HG03442 (cell line): ENCODE data around the gene CHCHD6.

Experiments
- ATAC-seq: cut with Tn5 transposase; IDR thresholded peaks from one replicate; pipeline ENCODE4 v1.9.1; 2021; ENCODE audit warnings: mild to moderate bottlenecking, moderate library complexity; ENCODE audit not compliant: unreplicated experiment

Gene CHCHD6

GRCh38 chr3:126737527-126737926 is 33.5 kb downstream of the CHCHD6 start:
- ATAC-seq = no peak

- ATAC-seq = no peak
Observed at GRCh38 chr3:126742057-126742456, 38.0 kb downstream of the CHCHD6 start.

- no peak for ATAC-seq
Observed at GRCh38 chr3:126743350-126743749, 39.3 kb downstream of the CHCHD6 start.

- no peak for ATAC-seq
Observed at GRCh38 chr3:126743781-126744180, 39.7 kb downstream of the CHCHD6 start.

- ATAC-seq = no peak
Observed at GRCh38 chr3:126745760-126746394, 41.8 kb downstream of the CHCHD6 start.

GRCh38 chr3:126746395-126747177 is 42.5 kb downstream of the CHCHD6 start:
- no peak for ATAC-seq

- ATAC-seq = no peak
Observed at GRCh38 chr3:126747768-126748167, 43.7 kb downstream of the CHCHD6 start.

GRCh38 chr3:126748701-126749546 is 44.9 kb downstream of the CHCHD6 start:
- ATAC-seq = no peak

GRCh38 chr3:126749547-126749875 is 45.5 kb downstream of the CHCHD6 start:
- no peak for ATAC-seq

- ATAC-seq = no peak
Observed at GRCh38 chr3:126749931-126750755, 46.1 kb downstream of the CHCHD6 start.

GRCh38 chr3:126750756-126751121 is 46.7 kb downstream of the CHCHD6 start:
- ATAC-seq = no peak

- ATAC-seq = no peak
Observed at GRCh38 chr3:126751611-126752302, 47.7 kb downstream of the CHCHD6 start.

GRCh38 chr3:126752303-126753190 is 48.5 kb downstream of the CHCHD6 start:
- ATAC-seq = peak; percentile 53

- ATAC-seq = no peak
Observed at GRCh38 chr3:126753191-126754160, 49.4 kb downstream of the CHCHD6 start.

GRCh38 chr3:126755866-126756265 is 51.8 kb downstream of the CHCHD6 start:
- ATAC-seq = no peak

- no peak for ATAC-seq
Observed at GRCh38 chr3:126758026-126758425, 54.0 kb downstream of the CHCHD6 start.

- ATAC-seq = no peak
Observed at GRCh38 chr3:126758882-126759281, 54.8 kb downstream of the CHCHD6 start.

GRCh38 chr3:126760541-126760940 is 56.5 kb downstream of the CHCHD6 start:
- no peak for ATAC-seq
